CD4-positive, alpha-beta T cell treated with Interleukin-6 at 100 ng/mL for 8 hours (primary cell): ENCODE measurements around the gene KATNB1.
"Not testable (repeated sequence)": the region's sequence is repeated elsewhere in the genome, so short reads cannot be mapped to it uniquely, and the experiment has no call there.

Experiments used
- DNase-seq: peaks from one replicate; pipeline ENCODE4 v3.0.0-alpha.2; 2020; ENCODE audit warnings: mixed read lengths, low spot score

KATNB1 gene

DNA sequence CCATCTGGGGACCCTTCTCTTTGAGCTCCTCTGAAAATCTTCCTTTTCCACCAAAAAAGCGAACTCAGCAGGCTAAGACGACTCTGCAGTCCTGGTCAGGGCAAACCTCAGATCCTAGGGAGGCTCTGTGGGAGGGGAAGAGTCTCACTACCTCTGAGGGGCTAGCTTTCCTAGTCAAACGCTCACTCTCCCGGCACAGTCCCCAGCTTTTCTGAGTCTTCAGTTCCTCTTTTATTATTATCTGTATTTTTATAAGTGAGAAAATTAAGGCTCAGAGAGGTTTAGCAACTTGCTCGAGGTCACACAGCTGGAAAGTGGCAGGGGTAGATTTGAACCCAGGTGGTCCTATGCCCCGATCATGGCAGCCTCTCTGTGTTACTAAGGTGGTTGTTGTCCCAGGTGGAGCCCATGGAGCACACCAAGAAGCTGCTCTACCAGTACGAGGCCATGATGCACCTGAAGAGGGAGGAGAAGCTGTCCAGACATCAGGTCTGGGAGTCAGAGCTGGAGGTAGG is 9.1 kb upstream of the KATNB1 start:
- DNase-seq = no peak

DNA sequence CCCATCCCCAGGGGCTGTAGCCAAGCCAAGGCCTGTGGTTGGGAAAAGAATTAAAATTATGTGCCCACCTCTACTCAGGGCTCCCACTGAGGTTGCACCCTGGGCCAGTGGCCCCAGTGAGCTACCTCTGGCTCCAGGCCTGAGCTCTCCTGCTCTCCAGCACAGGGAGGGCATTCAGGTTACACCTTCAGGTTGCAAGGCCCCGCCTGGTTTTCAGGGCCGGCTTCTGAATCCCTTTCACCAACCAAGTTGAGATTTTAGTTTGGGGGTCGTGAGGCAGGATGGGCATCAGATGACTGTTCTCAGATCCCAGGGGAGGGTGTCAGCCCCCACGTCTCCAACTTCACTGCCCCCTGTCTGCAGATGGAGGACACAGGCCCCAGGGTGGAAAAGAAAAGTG is 8.0 kb upstream of the KATNB1 start:
- DNase-seq = no peak

DNA sequence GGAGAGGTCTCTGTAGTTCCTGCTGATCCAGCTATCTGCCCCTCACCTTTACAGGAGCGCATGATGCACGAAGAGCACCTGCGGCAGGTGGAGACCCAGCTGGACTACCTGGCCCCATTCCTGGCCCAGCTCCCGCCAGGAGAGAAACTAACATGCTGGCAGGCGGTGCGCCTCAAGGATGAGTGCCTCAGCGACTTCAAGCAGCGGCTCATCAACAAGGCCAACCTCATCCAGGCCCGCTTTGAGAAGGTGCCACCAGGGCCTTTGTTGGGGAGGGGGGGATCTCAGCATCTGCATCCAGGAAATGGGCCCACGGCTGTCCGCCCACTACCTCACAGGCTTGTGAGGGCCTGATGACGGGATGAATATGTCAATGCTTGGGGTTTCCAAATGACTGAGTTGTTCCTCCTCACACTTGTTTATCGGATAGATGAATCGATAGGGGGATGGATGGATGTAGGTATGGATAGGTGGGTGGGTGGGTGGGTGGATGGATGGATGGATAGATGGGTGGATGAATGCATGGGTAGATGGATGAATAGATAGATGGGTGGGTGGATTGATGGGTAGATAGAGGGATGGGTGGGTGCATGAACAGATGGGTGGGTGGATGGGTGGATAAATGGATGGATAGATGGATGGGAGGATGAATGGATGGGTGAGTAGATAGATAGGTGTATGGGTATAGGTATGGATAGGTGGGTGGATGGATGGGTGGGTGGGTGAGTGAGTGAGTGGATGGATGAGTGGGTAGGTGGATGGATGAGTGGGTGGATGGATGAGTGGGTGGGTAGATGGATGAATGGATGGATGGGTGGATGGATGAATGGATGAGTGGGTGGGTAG is 7.0 kb upstream of the KATNB1 start:
- DNase-seq = no peak

DNA sequence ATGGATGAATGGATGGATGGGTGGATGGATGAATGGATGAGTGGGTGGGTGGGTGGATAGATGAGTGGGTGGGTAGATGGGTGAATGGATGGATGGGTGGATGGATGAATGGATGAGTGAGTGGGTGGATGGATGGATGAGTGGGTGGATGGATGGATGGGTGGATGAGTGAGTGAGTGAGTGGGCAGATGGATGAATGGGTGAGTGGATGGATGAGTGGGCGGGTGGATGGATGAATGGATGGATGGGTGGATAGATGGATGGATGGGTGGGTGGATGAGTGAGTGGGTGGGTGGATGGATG is 6.4 kb upstream of the KATNB1 start:
- no peak for DNase-seq

DNA sequence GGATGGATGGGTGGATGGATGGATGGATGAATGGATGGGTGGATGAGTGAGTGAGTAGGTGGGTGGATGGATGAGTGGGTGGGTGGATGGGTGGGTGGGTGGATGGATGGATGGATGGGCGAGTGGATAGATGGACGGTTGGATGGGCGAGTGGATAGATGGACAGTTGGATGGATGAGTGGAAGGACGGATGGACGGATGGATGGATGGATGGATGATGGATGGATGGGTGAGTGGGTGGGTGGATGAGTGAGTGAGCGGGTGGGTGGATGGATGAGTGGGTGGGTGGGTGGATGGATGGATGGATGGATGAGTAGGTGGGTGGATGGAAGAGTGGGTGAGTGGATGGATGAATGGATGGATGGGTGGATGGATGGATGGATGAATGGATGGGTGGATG is 5.7 kb upstream of the KATNB1 start:
- not testable (repeated sequence) for DNase-seq

DNA sequence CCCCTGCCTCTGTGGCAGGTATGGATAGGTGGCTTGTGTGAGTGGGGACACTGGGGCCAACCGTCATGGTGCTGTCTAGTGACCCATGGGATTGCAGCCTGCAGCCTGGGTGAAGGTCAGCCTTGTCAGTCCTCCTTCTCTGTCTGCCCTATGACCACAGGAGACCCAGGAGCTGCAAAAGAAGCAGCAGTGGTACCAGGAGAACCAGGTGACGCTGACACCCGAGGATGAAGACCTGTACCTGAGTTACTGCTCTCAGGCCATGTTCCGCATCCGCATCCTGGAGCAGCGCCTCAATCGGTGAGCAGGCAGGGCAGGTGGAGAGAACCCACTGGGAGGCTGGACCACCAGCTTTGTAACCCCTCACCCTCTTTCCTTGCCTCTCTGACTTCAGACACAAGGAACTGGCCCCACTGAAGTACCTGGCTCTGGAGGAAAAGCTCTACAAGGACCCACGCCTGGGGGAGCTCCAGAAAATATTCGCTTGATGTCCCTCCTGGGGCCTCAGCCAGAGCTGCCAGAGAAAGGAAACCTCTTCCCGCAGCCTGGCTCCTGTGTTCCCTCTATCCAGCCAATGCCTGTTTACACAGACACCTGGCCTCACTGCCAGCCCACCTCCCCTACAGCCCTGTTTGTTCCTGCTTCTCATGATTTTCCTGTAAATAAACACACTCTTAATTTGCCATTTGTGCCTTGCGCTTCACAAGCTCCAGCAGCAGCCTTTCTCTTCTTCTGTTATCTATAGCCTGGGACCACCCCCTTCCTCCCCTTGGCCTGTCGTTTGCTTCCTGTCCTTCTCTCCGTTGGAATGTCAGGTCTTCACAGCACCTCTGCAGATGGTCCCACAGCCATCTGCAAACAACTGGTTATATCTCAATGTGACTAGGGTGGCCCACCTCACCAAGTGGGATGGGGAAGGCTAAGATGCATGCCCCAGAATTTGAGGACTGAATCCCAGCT is 4.5 kb upstream of the KATNB1 start:
- DNase-seq = no peak

DNA sequence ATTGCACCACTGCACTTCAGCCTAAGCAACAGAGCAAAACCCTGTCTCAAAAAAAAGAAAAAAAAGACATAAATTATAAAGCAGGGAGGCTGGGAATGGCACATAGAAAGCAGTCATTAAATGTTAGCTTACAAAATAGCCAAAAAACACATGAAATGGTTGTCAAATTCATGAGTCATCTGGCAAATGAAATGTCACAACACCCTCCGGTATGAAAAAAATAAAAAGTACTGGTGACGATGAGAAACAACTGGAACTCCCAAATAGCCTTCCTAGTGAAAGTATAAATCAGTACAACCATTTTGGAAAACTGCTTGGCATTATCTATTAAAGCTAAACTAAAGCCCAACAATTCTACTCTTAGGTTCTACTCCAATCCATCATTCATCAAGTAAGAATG is 3.5 kb upstream of the KATNB1 start:
- no peak for DNase-seq

DNA sequence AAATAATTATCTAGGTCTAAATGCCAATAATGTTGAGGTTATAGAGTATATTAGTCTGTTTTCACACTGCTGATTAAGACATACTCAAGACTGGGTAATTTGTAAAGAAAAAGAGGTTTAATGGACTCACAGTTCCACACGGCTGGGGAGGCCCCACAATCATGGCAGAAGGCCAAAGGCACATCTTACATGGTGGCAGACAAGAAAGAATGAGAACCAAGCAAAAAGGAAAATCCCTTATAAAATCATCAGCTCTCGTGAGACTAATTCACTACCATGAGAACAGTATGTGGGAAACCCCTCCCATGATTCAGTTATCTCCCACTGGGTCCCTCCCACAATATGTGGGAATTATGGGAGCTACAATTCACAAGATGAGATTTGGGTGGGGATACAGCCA is 2.9 kb upstream of the KATNB1 start:
- DNase-seq = no peak

DNA sequence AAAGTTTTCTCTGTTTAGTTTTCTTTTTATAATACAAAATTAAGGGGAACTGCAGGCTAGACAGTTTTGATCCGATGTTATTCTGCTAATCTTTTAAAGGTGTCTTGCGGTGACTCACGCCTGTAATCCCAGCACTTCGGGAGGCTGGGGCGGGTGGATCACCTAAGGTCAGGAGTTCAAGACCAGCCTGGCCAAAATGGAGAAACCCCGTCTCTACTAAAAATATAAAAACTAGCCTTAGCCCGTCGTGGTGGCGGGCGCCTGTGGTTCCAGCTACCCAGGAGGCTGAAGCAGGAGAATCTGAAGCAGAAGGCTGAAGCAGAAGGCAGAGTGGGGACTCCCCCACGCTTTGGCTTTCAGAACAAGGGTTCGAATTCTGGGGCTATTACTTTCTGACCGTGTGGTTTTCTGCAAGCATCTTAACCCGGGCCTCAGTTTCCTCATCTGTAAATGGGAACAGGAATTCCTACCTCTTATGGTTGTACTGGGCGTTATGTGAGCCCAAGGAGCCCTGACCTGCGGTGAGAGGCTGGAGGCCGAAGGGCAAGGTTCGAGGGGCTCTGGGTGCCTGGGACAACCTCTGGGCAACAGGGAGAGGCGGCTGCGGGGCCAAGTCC is 1.2 kb upstream of the KATNB1 start:
- no peak for DNase-seq

DNA sequence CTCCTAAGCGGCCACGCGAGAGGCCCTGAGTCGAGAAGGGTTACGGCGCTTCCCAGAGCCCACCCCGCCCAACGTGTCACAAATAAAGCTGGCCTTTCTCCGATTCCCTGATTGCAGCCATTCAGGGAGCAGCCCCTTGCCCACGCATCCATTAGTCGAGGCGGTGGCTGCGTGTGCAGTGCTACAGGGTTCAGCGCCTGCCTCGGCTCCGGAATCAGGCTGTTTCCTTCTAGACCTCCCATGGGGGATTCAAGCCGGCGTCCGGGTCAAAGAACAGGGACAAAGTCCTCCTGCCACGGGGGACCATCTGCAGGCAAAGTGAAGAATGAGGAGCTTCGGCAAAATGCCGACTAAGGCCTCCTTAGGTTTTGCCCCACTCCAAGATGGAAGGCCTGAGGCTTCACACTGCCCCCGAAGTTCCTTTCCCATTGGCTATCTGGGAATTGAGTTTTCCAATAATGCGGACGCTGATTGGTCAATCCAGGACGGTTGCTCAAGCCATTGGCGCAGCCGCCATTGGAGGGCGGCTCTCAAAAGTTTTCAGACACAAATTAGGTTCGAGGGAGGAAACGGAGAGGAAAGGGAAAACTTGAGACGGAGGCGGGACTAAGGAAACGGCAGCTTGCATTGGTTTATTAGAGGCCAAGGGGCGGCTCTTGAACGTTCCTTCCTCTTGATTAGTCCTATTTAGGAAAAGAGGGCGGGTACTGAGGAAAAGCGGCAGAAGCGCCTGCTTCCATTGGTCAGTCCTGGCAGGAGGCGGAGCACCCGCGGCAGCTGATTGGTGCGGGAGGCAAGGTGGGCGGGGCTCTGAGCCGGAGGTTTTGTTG is 430 bp upstream of the KATNB1 start:
- DNase-seq = peak; percentile 99

DNA sequence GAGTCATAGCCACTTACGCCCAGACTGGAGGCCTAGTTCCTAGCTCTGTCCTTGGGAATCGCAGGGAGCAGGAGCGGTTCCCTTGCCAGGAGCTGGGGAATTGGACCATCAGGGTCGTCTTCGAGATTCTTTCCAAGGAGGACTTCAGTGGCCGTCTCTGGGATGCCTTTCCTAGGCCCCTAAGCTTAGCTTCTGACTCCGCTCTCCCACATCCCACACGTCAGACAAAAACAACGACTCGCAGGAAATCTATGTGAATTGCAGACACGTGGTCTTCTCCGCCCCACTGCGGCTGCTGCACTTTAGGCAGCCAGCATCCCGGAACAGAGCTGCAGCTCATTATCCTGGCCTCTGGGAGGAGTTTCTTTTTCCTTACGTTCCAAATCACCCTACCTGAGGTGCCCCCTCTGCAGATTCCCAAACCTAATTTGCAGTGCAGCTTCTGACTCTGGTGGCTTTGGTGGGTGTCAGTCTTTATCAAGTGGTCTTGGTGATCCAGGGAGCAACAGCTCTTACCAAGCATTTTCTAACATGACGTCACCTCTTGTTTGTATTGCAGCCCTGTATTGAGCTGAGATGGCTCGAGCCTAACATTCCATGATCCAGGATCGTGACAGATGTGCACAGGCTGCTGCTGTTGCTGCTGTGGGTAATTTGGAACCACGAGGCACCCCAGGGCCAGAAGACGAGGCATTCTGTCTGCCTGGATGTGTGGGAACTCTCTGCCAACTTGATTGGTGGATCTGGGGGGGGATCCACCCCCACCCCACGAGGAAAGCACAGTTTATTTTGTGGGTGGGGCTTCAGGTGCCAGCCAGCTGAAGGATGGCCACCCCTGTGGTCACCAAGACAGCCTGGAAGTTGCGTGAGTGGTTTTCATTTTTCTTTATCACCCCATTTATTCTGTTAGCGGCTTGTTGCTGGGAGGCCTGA is 1.1 kb downstream of the KATNB1 start:
- peak; percentile 53 for DNase-seq

DNA sequence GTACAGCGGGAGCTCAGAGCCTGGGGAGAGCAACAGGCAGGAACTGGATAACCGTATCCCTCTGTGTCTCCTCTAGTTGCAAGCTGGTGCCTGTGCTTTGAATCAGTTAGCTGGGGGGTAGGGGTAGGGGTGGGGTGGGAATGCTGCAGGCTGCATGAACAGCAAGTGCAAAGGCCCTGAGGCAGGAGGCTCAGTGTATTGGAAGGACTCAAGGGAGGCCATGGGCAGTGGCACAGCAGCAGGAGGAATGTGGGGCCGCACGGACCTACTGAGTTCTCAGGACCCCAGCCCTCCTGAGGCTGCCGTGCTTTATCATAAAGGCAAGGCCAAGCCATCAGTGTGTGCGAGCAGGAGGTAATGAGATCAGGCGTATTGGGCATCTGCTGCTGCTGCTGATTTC is 3.3 kb downstream of the KATNB1 start:
- DNase-seq = no peak

DNA sequence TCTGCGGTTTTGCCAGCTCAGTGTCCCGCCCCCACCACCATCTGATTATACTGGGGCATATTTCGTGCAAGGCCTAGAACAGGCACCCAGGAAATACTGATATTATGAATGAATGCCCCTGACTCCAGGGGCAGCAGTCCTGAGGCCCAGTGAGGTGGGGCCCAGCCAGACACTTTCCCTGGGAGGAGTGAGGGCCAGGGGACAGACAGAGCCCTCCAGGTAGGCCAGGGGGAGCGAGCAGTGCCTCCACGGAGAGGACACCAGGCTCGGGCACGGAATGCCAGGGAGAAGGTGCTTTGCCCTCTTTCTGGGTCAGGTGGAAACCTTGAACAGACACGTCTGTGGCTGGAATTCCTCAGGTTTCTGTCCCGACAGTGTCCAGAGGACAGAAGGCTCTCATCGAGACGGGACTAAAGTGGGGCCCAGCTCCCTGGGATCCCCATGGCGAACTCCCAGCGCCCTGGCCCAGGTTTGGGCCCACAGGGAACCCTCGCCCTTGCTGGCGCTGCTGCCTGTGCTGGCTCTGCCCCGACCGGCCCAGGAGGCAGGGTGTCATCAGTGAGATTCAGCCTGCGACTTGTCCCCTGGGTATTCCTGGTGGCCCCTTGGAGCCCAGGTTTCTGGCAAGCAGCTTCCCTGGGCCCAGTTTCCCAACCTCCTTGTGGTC is 4.3 kb downstream of the KATNB1 start:
- no peak for DNase-seq

DNA sequence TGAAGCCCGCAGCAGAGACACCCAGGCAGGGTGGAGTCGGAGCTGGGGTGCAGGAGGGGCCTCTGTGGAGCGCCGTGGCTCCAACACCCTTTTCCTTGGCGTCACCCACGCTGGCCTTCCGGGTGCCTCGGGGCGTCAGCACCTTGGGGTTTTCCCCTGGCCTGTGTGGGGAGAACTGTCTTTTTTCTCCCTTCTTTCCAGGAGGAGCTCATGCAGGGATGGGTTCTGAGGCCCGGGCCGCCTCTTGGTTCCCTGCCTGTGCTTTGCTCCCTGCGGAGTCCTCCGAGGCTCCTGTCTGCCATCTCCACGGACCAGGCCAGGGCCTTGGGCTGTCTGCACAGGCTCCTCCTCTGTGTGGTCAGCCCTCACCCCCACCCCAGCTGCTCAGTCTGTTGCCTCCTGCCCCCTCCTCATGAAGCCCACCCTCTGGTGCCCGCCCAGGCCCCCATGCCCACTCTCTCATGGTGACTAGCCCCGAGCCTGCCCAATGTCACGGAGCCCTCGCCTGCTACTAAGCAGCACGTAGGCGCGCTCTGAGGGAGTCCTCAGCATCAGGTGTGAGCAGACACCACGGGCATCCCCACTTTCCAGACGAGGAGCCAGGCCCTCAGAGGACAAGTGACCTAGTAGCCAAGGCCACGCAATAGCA is 5.0 kb downstream of the KATNB1 start:
- DNase-seq = no peak

DNA sequence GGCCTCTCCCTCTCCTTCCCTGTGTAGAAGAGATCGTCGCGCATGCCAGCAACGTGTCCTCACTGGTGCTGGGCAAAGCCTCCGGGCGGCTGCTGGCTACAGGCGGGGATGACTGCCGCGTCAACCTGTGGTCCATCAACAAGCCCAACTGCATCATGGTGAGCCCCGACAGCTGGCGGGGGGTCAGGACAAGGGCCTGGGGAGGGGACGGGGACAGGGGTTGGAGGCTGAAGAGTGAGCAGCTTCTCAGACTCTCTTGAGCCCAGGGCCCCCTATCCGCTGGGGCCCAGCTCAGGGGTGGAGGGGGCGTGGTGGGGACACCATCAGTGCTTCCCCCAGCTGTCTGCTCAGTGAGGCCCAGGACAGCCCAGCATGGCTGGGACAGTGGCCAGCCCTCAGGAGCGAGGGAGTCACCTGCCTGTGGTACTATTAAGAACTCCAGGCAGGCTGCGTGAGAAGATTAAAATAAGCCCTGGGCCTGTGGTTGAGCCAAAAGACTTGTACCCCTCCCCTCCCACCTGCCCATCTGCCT is 6.2 kb downstream of the KATNB1 start:
- DNase-seq = no peak

DNA sequence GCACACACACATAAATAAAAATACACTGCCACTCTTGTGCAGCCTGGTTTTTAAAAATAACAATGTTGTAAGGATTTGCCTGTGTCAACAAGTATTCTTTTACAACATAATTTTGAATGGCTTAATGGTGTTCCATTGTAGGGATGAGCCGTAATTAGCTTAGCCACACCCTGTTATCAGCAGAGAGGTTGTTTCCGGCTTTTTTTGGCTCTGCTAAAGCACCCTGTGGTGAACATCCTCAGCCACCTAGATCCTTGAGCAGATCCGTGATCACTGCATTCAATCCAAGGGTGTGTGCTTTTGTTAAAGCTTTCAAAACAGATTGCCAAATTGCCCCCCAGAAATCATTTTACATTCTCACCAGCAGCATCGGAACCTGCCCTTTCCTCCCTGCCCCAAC is 7.0 kb downstream of the KATNB1 start:
- DNase-seq = no peak

DNA sequence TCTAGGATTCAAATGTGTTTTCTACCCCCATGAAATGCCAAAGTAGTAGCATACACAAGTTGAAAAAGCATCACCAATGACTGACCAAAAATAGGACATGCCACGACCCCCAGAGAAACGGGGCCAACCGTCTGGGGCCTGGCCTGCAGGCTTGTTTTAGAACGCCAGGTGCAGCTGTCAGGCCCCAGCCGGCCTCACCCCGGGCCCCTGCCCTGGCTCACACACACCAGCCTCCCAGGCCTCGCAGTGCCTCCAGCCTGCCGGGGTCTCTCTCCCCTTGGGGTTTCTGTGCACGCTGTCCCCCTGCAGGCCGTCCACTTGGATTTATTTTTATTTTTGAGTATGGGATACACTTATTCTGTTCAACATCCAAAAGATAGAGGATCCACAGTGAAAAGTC is 7.9 kb downstream of the KATNB1 start:
- no peak for DNase-seq

DNA sequence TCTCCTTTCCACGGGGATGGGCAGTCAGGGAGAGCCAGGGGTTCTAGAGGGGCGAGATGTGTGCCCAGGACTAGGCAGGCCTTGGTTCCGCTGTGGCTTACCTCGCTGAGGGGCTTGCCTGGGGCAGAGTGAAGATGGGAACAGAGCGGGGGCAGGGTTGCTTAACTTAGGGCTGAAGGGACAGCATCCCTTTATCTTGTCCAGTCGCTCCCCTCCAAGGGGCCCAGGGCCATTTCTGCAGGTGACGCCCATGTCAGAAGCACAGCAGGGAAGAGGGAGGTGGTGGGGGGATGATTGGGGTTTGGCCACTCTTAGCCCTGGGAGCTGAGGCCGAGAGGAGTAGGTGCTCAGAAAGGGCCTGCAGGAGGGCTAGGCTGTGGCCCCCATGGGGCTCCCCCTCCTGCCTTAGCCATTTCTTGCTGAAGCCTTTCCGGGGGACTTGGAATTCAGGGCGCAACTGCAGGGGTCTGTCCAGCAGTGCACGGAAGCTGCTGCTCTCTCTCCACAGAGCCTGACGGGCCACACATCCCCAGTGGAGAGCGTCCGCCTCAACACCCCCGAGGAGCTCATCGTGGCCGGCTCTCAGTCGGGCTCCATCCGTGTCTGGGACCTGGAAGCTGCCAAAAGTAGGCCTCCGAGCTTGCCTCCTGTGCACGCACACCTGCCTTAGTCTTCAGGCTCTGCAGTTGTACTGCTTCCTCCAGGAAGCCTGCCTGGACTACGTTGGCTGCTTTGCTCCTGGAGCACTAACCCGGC is 8.5 kb downstream of the KATNB1 start:
- DNase-seq = no peak

DNA sequence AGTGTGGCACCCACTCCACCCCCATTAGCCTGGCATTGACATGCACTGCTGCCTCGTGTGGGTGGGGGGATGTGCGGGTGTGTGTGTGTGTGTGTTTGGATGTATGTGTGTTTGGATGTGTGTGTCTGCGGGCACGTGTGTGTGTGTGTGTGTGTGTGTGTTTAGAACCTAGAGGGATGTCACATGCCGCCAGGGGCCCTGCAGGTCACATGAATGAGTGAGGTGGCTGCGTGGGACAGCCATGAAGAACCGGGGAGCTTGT is 9.0 kb downstream of the KATNB1 start:
- DNase-seq = no peak
